ENCODE data around the gene RSPO4.

- TF ChIP-seq CTCF (IDR thresholded peaks at IDR 0.05; ENCODE audit: insufficient read depth, low read depth, low read length) (no peak), EZH2 (IDR thresholded peaks at IDR 0.05; ENCODE audit: insufficient read depth, low read length) (no peak)
These were observed 52.4 kb downstream of the RSPO4 start for GRCh38 chr20:949717-950116.
